H1 (cell line): ENCODE measurements around the gene PDZRN3. TPM values are rescaled to one million over a fixed set of nuclear protein-coding genes. Genes with fewer than 3 reads are reported as not detected.

Experiments used
- CTCF ChIA-PET: fragments of 300-600 bp; sonication (Branson Sonifier 250); formaldehyde crosslinking; loops from one replicate; lab custom pipeline; 2021; ENCODE audit not compliant: partially characterized antibody; lab: Charles Lee
- POLR2A ChIA-PET: fragments of 300-600 bp; sonication (Branson Sonifier 250); formaldehyde crosslinking; loops from one replicate; lab custom pipeline; 2021; ENCODE audit warnings: inconsistent platforms; ENCODE audit not compliant: partially characterized antibody; lab: Charles Lee
- DNase-seq, 2 experiments: peaks; one replicate each; pipeline versions ENCODE4 v3.0.0 to v3.0.0-alpha.2; 2010 to 2022; ENCODE audit warnings: low spot score in 2 of 2, low read depth in 1 of 2, mixed read lengths in 1 of 2
- FAIRE-seq: peaks from 2 replicates; lab custom pipeline; 2011; peaks lifted over from hg19 to GRCh38; lab: Jason Lieb, UNC
- H2AFZ ChIP-seq: 2 replicates; pipeline ENCODE4 v1.8.1; 2012; ENCODE audit warnings: low read length, inconsistent platforms
- H2AK5ac ChIP-seq: 2 replicates; pipeline ENCODE4 v1.6.1; 2013; ENCODE audit warnings: low read depth, low read length
- H2BK120ac ChIP-seq: replicated peaks from 2 replicates; pipeline ENCODE3; 2013; ENCODE audit warnings: low read depth, low read length, inconsistent platforms
- H2BK12ac ChIP-seq: 2 replicates; pipeline ENCODE4 v1.6.1; 2013; ENCODE audit warnings: low read depth, low read length
- H2BK15ac ChIP-seq: 2 replicates; pipeline ENCODE4 v1.6.1; 2013; ENCODE audit warnings: low read length
- H2BK20ac ChIP-seq: 2 replicates; pipeline ENCODE4 v1.6.1; 2013; ENCODE audit warnings: low read length
- H2BK5ac ChIP-seq: 2 replicates; pipeline ENCODE4 v1.6.1; 2013; ENCODE audit warnings: low read depth, low read length
- H3K14ac ChIP-seq: 2 replicates; pipeline ENCODE4 v1.6.1; 2013; ENCODE audit warnings: inconsistent platforms; ENCODE audit not compliant: insufficient read length
- H3K18ac ChIP-seq: 2 replicates; pipeline ENCODE4 v1.6.1; 2013; ENCODE audit warnings: low read length; ENCODE audit errors: extremely low read depth
- H3K23ac ChIP-seq: 2 replicates; pipeline ENCODE4 v1.6.1; 2013; ENCODE audit warnings: inconsistent platforms; ENCODE audit not compliant: insufficient read length
- H3K23me2 ChIP-seq: 2 replicates; pipeline ENCODE4 v1.6.1; 2013; ENCODE audit warnings: low read depth, low read length
- H3K27ac ChIP-seq: 2 replicates; pipeline ENCODE4 v1.6.1; 2011; ENCODE audit warnings: low read depth, low read length, inconsistent platforms
- H3K27me3 ChIP-seq, 4 experiments: replicated peaks in 1 of 4; 1 replicate in 1 of 4; 2 replicates in 3 of 4; pipeline versions ENCODE4 v1.6.1 to v1.8.1; 2011 to 2013; ENCODE audit warnings: low read length in 3 of 4, mild to moderate bottlenecking in 3 of 4, inconsistent platforms in 2 of 4, mixed read lengths in 2 of 4, moderate library complexity in 1 of 4; ENCODE audit not compliant: control insufficient read depth in 3 of 4, insufficient read depth in 3 of 4; ENCODE audit errors: extremely low read depth in 1 of 4
- H3K36me3 ChIP-seq, 4 experiments: 2 replicates each; pipeline versions ENCODE4 v1.6.1 to v1.8.1; 2011 to 2013; ENCODE audit warnings: mild to moderate bottlenecking in 4 of 4, low read length in 3 of 4, moderate library complexity in 2 of 4, control low read depth in 1 of 4, inconsistent platforms in 1 of 4; ENCODE audit not compliant: insufficient read depth in 4 of 4, control insufficient read depth in 2 of 4
- H3K4ac ChIP-seq: replicated peaks from 2 replicates; pipeline ENCODE3; 2013; ENCODE audit warnings: low read length, low read depth, mixed read lengths, inconsistent platforms; ENCODE audit not compliant: insufficient read length
- H3K4me1 ChIP-seq, 4 experiments: replicated peaks in 1 of 4; 1 replicate in 1 of 4; 2 replicates in 3 of 4; pipeline versions ENCODE4 v1.6.1 to v1.8.1; 2011 to 2013; ENCODE audit warnings: low read length in 3 of 4, inconsistent platforms in 2 of 4, mixed read lengths in 1 of 4; ENCODE audit not compliant: insufficient read depth in 4 of 4, control insufficient read depth in 3 of 4
- H3K4me2 ChIP-seq, 2 experiments: 2 replicates each; pipeline versions ENCODE4 v1.6.1 to v1.8.1; 2011 to 2013; ENCODE audit warnings: low read depth in 2 of 2, low read length in 2 of 2, control low read depth in 1 of 2, inconsistent platforms in 1 of 2, mild to moderate bottlenecking in 1 of 2; ENCODE audit not compliant: insufficient read depth in 1 of 2
- H3K4me3 ChIP-seq, 4 experiments: fragments of 200-600, 300-600 bp in 1 of 4; sonication (generic), shearing (Covaris generic), sonication (Bioruptor Twin) in 1 of 4; 2 replicates each; pipeline versions ENCODE4 v1.5.1 to v1.8.1; 2011 to 2016; ENCODE audit warnings: low read length in 4 of 4, low read depth in 3 of 4, control low read depth in 2 of 4, inconsistent platforms in 2 of 4, mild to moderate bottlenecking in 2 of 4, mixed read lengths in 1 of 4, moderate library complexity in 1 of 4; ENCODE audit not compliant: insufficient read depth in 2 of 4; ENCODE audit errors: extremely low read depth in 1 of 4
- H3K56ac ChIP-seq: replicated peaks from 2 replicates; pipeline ENCODE3; 2013; ENCODE audit warnings: low read depth, mild to moderate bottlenecking, mixed read lengths, low read length, inconsistent platforms; ENCODE audit not compliant: insufficient read length
- H3K79me1 ChIP-seq: 2 replicates; pipeline ENCODE4 v1.6.1; 2013; ENCODE audit warnings: low read depth, low read length, control low read depth
- H3K79me2 ChIP-seq, 2 experiments: 2 replicates each; pipeline versions ENCODE4 v1.6.1 to v1.8.1; 2012 to 2013; ENCODE audit warnings: low read length in 2 of 2, mild to moderate bottlenecking in 2 of 2, inconsistent platforms in 1 of 2; ENCODE audit not compliant: insufficient read depth in 2 of 2, control insufficient read depth in 1 of 2
- H3K9ac ChIP-seq, 4 experiments: replicated peaks in 1 of 4; 1 replicate in 1 of 4; 2 replicates in 3 of 4; pipeline versions ENCODE4 v1.6.1 to v1.8.1; 2011 to 2013; ENCODE audit warnings: low read depth in 3 of 4, low read length in 3 of 4, control low read depth in 2 of 4, mild to moderate bottlenecking in 2 of 4, moderate library complexity in 2 of 4, inconsistent platforms in 1 of 4; ENCODE audit errors: extremely low read depth in 1 of 4
- H3K9me3 ChIP-seq, 2 experiments: 2 replicates each; pipeline versions ENCODE4 v1.6.1 to v1.8.1; 2012 to 2013; ENCODE audit warnings: mild to moderate bottlenecking in 2 of 2, moderate library complexity in 2 of 2, control low read depth in 1 of 2, inconsistent platforms in 1 of 2, low read depth in 1 of 2, low read length in 1 of 2, mixed read lengths in 1 of 2; ENCODE audit not compliant: insufficient read depth in 2 of 2
- H4K20me1 ChIP-seq, 2 experiments: replicated peaks in 1 of 2; 2 replicates each; pipeline versions ENCODE3 to v1.8.1; 2011 to 2013; ENCODE audit warnings: inconsistent platforms in 2 of 2, low read length in 2 of 2, mild to moderate bottlenecking in 1 of 2; ENCODE audit not compliant: insufficient read depth in 2 of 2, control insufficient read depth in 1 of 2
- H4K5ac ChIP-seq: 2 replicates; pipeline ENCODE4 v1.6.1; 2013; ENCODE audit warnings: low read length, low read depth, mixed read lengths, inconsistent platforms; ENCODE audit not compliant: insufficient read length
- H4K8ac ChIP-seq: 2 replicates; pipeline ENCODE4 v1.8.0; 2013; ENCODE audit warnings: mild to moderate bottlenecking, moderate library complexity, low read length, inconsistent platforms; ENCODE audit not compliant: insufficient read depth; ENCODE audit errors: extremely low read depth
- H4K91ac ChIP-seq: replicated peaks from 2 replicates; pipeline ENCODE3; 2013; ENCODE audit warnings: low read length, mixed read lengths, inconsistent platforms; ENCODE audit not compliant: insufficient read length
- CHD2 ChIP-seq: IDR thresholded peaks from 2 replicates; pipeline ENCODE4 v1.6.1; 2012; ENCODE audit warnings: low read length, improper control_type of control experiment
- E2F6 ChIP-seq: IDR thresholded peaks from 2 replicates; pipeline ENCODE4 v1.6.1; 2012; ENCODE audit warnings: inconsistent platforms
- EZH2 ChIP-seq: fragments of 200-600 bp; sonication (generic); IDR thresholded peaks from 2 replicates; pipeline ENCODE4 v1.7.1; 2012; ENCODE audit warnings: low read depth, mild to moderate bottlenecking, moderate library complexity, low read length, inconsistent platforms; ENCODE audit not compliant: severe bottlenecking
- FOSL1 ChIP-seq: IDR thresholded peaks from 2 replicates; pipeline ENCODE4 v1.6.1; 2011; ENCODE audit warnings: mild to moderate bottlenecking, low read depth, low read length, moderate library complexity; ENCODE audit not compliant: insufficient read depth
- JUND ChIP-seq: IDR thresholded peaks from 2 replicates; pipeline ENCODE4 v1.6.1; 2011; ENCODE audit warnings: mild to moderate bottlenecking, improper control_type of control experiment, low read length
- POU5F1 ChIP-seq: IDR thresholded peaks from 2 replicates; pipeline ENCODE4 v1.6.1; 2011; ENCODE audit warnings: low read depth, mild to moderate bottlenecking, low read length, moderate library complexity
- RAD21 ChIP-seq, 2 experiments: IDR thresholded peaks in 1 of 2; conservative IDR thresholded peaks in 1 of 2; 2 replicates each; pipeline ENCODE4 v1.6.1; 2011; ENCODE audit warnings: low read depth in 2 of 2, low read length in 2 of 2, improper control_type of control experiment in 1 of 2, inconsistent platforms in 1 of 2, mild to moderate bottlenecking in 1 of 2, moderate library complexity in 1 of 2
- RNF2 ChIP-seq: fragments of 200-900, 300-1000 bp; sonication (generic); IDR thresholded peaks from 2 replicates; pipeline ENCODE4 v1.7.1; 2016; ENCODE audit warnings: borderline replicate concordance, low read depth, mild to moderate bottlenecking, antibody characterized with exemption, low read length; ENCODE audit not compliant: poor library complexity, severe bottlenecking; ENCODE audit errors: missing control alignments
- SIX5 ChIP-seq: IDR thresholded peaks from 2 replicates; pipeline ENCODE4 v1.6.1; 2011; ENCODE audit warnings: mild to moderate bottlenecking, low read depth, low read length
- SP4 ChIP-seq: IDR thresholded peaks from 2 replicates; pipeline ENCODE4 v1.6.1; 2012; ENCODE audit warnings: low read length, inconsistent platforms
- SUZ12 ChIP-seq: fragments of 200-600 bp; sonication (generic); IDR thresholded peaks from 2 replicates; pipeline ENCODE4 v1.6.1; 2012; ENCODE audit warnings: mild to moderate bottlenecking, inconsistent platforms, low read length, moderate library complexity, mixed read lengths
- WGBS, 2 experiments: shearing (Covaris generic) in 1 of 2; methylation state at CpG; one replicate each; pipeline versions ENCODE4 v1.1.6 to v1.1.7; 2013 to 2015; ENCODE audit warnings: low lambda C conversion rate in 2 of 2, mixed read lengths in 2 of 2, inconsistent platforms in 1 of 2, low coverage in 1 of 2, missing lambda C conversion rate in 1 of 2; ENCODE audit not compliant: insufficient replicate concordance in 2 of 2, insufficient coverage in 1 of 2, insufficient read length in 1 of 2; ENCODE audit errors: extremely low coverage in 1 of 2, missing lambda C conversion rate in 1 of 2; 5-methylcytosine and 5-hydroxymethylcytosine counted together
- polyA plus RNA-seq, 7 experiments: library from polyadenylated mRNA; depleted of rRNA in 3 of 7; stranded (reverse) in 5 of 7; unstranded in 2 of 7; fragments of >200 nt in 5 of 7; fragments of 200-250 nt in 2 of 7; gene quantifications; 1 replicate in 5 of 7; 2 replicates in 1 of 7; 4 replicates in 1 of 7; pipeline versions ENCODE4 v1.2.1 to v1.2.3, GENCODE V29; 2011 to 2013; ENCODE audit warnings: missing spikeins in 2 of 7, mixed read lengths in 2 of 7
- total RNA-seq: library from RNA; stranded (reverse); fragmentation: NEBNext Ultra II Directional; extraction: Animal tissue kit (Norgen Biotek cat#: 25700); gene quantifications from 2 replicates; pipeline ENCODE4 v1.2.1, GENCODE V29; 2021

Gene PDZRN3
- total and polyA plus RNA-seq, 2 of the 8 experiments (the other 6 are each of a cell fraction or from before 2014, with no cell fraction given), result 4.2 to 20.5 TPM

- Histone ChIP-seq H3K4me1 (peaks cover 0 to 2% (median 1%) of the 10 kb centered on the region in 4 experiments; a peak in 3 of 7 replicates), H2BK5ac (no peak overlapping the region), H2BK12ac (no peak overlapping the region), H3K9ac (no peak overlapping the region), H3K23ac (no peak overlapping the region), H3K27ac (no peak overlapping the region), H3K56ac (no peak overlapping the region), H2AFZ (no peak overlapping the region), H3K14ac (no peak overlapping the region), H4K5ac (no peak overlapping the region), H3K4ac (no peak overlapping the region), H4K91ac (no peak overlapping the region), H3K27me3 (no peaks in the 10 kb centered on the region), H2BK120ac (no peak overlapping the region), H3K23me2 (no peaks in the 10 kb centered on the region), H2BK15ac (no peak overlapping the region), H4K8ac (no peak overlapping the region), H3K9me3 (no peaks in the 10 kb centered on the region), H3K79me2 (no peaks in the 10 kb centered on the region), H3K4me3 (no peak overlapping the region), H4K20me1 (no peaks in the 10 kb centered on the region), H3K36me3 (no peaks in the 10 kb centered on the region), H2BK20ac (no peak overlapping the region), H3K18ac (no peak overlapping the region), H2AK5ac (no peak overlapping the region), H3K79me1 (no peaks in the 10 kb centered on the region), H3K4me2 (no peak overlapping the region)
- ChIA-PET CTCF (interaction anchor here (0.9 to 4.1 kb wide), 11 partner anchors 9 to 398 kb away, joined by 3 to 26 read pairs (median 5); no protein-coding TSS in a partner anchor), POLR2A (no interaction called here)
- DNase-seq (no peak), FAIRE-seq (no peak)
- 89% methylated on average over 23 of the region's 23 CpGs; no CpG with 5 or more reads in 1 of the 2 experiments for WGBS, 2 experiments
- TF ChIP-seq SIX5 (no peak), FOSL1 (no peak), CHD2 (no peak), RNF2 (no peak), EZH2 (no peak), SUZ12 (no peak), POU5F1 (no peak), RAD21 (IDR thresholded peaks at IDR 0.05 in 1 of 2, conservative IDR thresholded peaks at IDR 0.05 in 1 of 2; ENCODE audit: low read depth in 2 of 2, low read length in 2 of 2) (no peak), SP4 (no peak), E2F6 (no peak), JUND (no peak)
Measured at GRCh38 chr3:73498764-73499622, 125.7 kb downstream of the PDZRN3 start.
